HL-60 (cell line): ENCODE results near the gene HID1.
A peak's percentile ranks its signal among the peaks of the same experiment; 100 is the strongest.

Experiments used
- DNase-seq, 2 experiments: peaks; one replicate each; pipeline ENCODE4 v3.0.0-alpha.2; 2010 to 2020; ENCODE audit warnings: low read depth in 1 of 2, low spot score in 1 of 2
- H3K27ac ChIP-seq: fragments of 250-450 bp; sonication (Bioruptor Pico); replicated peaks from 2 replicates; pipeline ENCODE4 v1.5.1; 2020; ENCODE audit warnings: mild to moderate bottlenecking, moderate library complexity
- H3K27me3 ChIP-seq: fragments of 250-450 bp; sonication (Bioruptor Pico); 2 replicates; pipeline ENCODE4 v1.5.1; 2021; ENCODE audit warnings: mild to moderate bottlenecking, moderate library complexity; ENCODE audit not compliant: insufficient read depth, poor library complexity, severe bottlenecking
- H3K4me3 ChIP-seq: replicated peaks from 2 replicates; pipeline ENCODE4 v1.5.1; 2011; ENCODE audit warnings: mild to moderate bottlenecking, control low read depth, low read length; ENCODE audit not compliant: insufficient read depth
- GABPA ChIP-seq: IDR thresholded peaks from 2 replicates; pipeline ENCODE4 v1.6.1; 2012; ENCODE audit warnings: low read depth
- POLR2AphosphoS5 ChIP-seq: IDR thresholded peaks from 2 replicates; pipeline ENCODE4 v1.6.1; 2012; ENCODE audit warnings: low read depth
- SPI1 ChIP-seq: IDR thresholded peaks from 2 replicates; pipeline ENCODE4 v1.6.1; 2012; ENCODE audit warnings: low read depth, mild to moderate bottlenecking, borderline replicate concordance
- long read RNA-seq: library from polyadenylated mRNA; unstranded; transcript quantifications from one replicate; pipeline ENCODE4 v2.0.0, GENCODE V29; 2020
- TF ChIP-seq, protein P1 (sequence below): IDR thresholded peaks from one replicate; pipeline ENCODE4 v1.5.1; 2011; ENCODE audit warnings: low read length, control low read depth, inconsistent platforms; ENCODE audit not compliant: insufficient read depth
- TF ChIP-seq, protein P2 (sequence below): IDR thresholded peaks from 2 replicates; pipeline ENCODE4 v1.6.1; 2012; ENCODE audit warnings: low read depth; ENCODE audit not compliant: insufficient replicate concordance

Gene HID1, protein sequence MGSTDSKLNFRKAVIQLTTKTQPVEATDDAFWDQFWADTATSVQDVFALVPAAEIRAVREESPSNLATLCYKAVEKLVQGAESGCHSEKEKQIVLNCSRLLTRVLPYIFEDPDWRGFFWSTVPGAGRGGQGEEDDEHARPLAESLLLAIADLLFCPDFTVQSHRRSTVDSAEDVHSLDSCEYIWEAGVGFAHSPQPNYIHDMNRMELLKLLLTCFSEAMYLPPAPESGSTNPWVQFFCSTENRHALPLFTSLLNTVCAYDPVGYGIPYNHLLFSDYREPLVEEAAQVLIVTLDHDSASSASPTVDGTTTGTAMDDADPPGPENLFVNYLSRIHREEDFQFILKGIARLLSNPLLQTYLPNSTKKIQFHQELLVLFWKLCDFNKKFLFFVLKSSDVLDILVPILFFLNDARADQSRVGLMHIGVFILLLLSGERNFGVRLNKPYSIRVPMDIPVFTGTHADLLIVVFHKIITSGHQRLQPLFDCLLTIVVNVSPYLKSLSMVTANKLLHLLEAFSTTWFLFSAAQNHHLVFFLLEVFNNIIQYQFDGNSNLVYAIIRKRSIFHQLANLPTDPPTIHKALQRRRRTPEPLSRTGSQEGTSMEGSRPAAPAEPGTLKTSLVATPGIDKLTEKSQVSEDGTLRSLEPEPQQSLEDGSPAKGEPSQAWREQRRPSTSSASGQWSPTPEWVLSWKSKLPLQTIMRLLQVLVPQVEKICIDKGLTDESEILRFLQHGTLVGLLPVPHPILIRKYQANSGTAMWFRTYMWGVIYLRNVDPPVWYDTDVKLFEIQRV
- long read RNA-seq, result 0 reads

DNA sequence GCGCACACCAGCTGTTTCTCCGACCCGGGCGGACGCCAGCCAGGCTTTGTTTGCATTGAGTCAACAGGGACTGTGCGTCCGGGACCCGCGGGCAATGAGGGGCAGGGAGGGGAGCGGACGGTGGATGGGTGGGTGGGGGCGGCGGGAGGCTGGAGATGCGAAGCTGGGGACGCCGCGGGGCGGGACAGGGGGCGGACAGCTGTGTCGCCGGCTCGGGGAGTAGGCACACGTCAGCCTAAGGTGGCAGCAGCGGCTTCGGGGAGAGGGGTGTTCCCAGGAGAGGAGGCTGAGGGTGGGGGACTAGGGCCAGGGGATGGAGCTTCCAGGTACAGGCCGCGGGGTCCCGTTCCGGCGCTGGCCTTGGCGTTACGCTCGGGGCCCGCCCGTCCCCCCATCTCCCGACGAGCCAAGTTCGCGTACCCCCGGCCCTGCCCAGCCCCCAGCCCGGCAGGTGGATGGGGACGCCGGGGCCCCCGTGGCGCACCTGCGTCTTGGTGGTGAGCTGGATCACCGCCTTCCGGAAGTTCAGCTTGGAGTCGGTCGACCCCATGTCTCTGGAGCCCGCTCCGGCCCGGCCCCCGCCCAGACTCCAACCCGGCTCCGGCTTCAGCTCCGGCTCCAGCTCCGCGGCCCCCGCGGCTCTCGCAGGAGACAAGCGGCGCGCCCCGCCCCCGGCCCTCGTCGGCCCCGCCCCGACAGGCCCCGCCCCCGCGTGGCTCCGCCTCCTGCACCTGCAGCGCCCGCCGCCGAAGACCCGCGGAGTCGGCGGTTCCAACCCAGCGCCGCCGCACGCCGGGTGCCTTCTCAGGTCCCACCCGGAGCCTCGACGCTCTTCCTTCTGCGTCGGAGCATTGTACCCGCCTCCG, at the start of gene HID1:
Gene HID1, minus strand, starts transcription at position 653 of the 866 bp plus-strand sequence. Its CDS starts 103 bp downstream, at position 550.
- DNase-seq, result peak in 1 of 2 experiments; percentile 20
- TF ChIP-seq, protein P1, sequence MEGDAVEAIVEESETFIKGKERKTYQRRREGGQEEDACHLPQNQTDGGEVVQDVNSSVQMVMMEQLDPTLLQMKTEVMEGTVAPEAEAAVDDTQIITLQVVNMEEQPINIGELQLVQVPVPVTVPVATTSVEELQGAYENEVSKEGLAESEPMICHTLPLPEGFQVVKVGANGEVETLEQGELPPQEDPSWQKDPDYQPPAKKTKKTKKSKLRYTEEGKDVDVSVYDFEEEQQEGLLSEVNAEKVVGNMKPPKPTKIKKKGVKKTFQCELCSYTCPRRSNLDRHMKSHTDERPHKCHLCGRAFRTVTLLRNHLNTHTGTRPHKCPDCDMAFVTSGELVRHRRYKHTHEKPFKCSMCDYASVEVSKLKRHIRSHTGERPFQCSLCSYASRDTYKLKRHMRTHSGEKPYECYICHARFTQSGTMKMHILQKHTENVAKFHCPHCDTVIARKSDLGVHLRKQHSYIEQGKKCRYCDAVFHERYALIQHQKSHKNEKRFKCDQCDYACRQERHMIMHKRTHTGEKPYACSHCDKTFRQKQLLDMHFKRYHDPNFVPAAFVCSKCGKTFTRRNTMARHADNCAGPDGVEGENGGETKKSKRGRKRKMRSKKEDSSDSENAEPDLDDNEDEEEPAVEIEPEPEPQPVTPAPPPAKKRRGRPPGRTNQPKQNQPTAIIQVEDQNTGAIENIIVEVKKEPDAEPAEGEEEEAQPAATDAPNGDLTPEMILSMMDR, result no peak
- TF ChIP-seq POLR2AphosphoS5, result no peak
- TF ChIP-seq GABPA, result no peak
- TF ChIP-seq, protein P2, sequence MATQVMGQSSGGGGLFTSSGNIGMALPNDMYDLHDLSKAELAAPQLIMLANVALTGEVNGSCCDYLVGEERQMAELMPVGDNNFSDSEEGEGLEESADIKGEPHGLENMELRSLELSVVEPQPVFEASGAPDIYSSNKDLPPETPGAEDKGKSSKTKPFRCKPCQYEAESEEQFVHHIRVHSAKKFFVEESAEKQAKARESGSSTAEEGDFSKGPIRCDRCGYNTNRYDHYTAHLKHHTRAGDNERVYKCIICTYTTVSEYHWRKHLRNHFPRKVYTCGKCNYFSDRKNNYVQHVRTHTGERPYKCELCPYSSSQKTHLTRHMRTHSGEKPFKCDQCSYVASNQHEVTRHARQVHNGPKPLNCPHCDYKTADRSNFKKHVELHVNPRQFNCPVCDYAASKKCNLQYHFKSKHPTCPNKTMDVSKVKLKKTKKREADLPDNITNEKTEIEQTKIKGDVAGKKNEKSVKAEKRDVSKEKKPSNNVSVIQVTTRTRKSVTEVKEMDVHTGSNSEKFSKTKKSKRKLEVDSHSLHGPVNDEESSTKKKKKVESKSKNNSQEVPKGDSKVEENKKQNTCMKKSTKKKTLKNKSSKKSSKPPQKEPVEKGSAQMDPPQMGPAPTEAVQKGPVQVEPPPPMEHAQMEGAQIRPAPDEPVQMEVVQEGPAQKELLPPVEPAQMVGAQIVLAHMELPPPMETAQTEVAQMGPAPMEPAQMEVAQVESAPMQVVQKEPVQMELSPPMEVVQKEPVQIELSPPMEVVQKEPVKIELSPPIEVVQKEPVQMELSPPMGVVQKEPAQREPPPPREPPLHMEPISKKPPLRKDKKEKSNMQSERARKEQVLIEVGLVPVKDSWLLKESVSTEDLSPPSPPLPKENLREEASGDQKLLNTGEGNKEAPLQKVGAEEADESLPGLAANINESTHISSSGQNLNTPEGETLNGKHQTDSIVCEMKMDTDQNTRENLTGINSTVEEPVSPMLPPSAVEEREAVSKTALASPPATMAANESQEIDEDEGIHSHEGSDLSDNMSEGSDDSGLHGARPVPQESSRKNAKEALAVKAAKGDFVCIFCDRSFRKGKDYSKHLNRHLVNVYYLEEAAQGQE, result no peak
- no peak for TF ChIP-seq SPI1
- H3K27me3 ChIP-seq, result peaks cover 28% of the 10 kb centered on the region
- peak within 1 kb of the TSS; percentile 49 for H3K4me3 ChIP-seq
- no peak within 1 kb of the TSS for H3K27ac ChIP-seq

DNA sequence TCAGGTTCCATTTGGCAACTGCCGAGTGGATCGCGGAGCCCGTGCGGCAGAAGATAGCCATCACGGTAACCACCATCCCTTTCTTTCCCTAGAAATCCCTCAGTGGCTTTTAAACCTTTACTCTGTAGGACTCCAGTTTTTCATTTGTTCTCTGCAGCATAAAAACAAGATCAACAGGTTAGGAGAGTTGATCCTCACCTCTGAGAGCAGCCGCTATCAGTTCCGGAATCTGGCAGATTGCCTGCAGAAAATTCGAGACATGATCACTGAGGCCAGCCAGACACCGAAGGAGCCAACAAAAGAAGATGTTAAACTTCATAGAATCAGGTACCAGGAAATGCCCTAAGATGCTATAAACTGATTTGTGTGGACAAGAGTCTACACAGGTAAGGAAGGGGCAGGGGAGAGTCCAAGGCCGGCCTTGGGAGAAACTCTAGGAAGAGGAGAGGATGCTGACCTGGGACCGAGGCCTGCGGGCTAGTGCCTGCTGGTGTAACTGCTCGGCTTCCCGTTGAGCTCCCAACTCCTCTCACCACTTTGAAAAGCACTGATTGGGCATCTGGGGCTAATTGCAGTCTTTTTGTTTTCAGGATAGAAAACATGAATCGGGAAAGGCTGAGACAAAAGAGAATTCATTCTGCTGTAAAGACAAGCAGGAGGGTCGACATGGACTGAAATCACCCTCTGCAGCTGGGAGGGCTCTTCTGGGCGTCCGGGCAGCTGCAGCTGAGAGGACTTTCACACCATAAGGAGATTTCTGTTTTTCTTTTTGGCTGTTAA, 48.0 kb upstream of the HID1 start:
- no peak for DNase-seq
- Histone ChIP-seq H3K27me3 (no peaks in the 10 kb centered on the region), H3K4me3 (no peak overlapping the region), H3K27ac (no peak overlapping the region)
- TF ChIP-seq, protein P2, result no peak
- TF ChIP-seq SPI1 (no peak), POLR2AphosphoS5 (no peak)

DNA sequence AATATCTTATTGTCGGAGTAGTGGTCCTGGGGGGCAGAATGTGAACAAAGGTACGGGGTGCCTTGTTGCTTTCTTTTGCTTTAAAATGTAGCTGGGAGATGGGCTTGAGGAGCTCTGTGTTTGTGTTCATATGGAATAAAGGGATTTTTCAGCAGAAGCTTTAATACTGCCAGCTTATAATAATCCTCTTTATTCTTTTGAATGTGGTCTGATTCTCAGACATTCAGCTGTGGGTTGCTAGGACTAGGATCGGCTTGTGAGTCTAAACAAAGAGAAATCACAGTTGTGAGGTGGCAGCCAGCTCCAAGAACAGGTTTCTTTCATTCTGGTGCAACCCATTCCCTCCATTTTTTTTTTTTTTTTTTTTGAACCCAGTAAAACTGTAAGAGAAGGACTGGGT, 47.2 kb upstream of the HID1 start:
- no peak overlapping the region for H3K27ac ChIP-seq

More for the DNA sequence above, 47.2 kb upstream of the HID1 start:
- DNase-seq, result no peak
- no peak overlapping the region for H3K4me3 ChIP-seq
- TF ChIP-seq SPI1 (no peak), POLR2AphosphoS5 (no peak), GABPA (no peak)
- TF ChIP-seq, protein P1, result no peak
- TF ChIP-seq, protein P2, result no peak
- no peaks in the 10 kb centered on the region for H3K27me3 ChIP-seq
